D721Med (cell line): ENCODE data around the gene SH3BP4.

ENCODE experiments used
- DNase-seq: peaks from one replicate; pipeline ENCODE4 v3.0.0; 2011; ENCODE audit warnings: low spot score; ENCODE audit not compliant: insufficient read length
- FAIRE-seq: peaks from 2 replicates; lab custom pipeline; 2011; peaks lifted over from hg19 to GRCh38; lab: Jason Lieb, UNC
- CTCF ChIP-seq: IDR thresholded peaks from 2 replicates; pipeline ENCODE4 v1.5.1; 2012; ENCODE audit warnings: mild to moderate bottlenecking, control low read depth; ENCODE audit not compliant: insufficient read depth; ENCODE audit errors: missing control alignments

SH3BP4 gene

GRCh38 chr2:234988491-234988890, 36.7 kb downstream of the SH3BP4 start:
- DNase-seq: no peak
- TF ChIP-seq CTCF: no peak
- FAIRE-seq: no peak

DNA sequence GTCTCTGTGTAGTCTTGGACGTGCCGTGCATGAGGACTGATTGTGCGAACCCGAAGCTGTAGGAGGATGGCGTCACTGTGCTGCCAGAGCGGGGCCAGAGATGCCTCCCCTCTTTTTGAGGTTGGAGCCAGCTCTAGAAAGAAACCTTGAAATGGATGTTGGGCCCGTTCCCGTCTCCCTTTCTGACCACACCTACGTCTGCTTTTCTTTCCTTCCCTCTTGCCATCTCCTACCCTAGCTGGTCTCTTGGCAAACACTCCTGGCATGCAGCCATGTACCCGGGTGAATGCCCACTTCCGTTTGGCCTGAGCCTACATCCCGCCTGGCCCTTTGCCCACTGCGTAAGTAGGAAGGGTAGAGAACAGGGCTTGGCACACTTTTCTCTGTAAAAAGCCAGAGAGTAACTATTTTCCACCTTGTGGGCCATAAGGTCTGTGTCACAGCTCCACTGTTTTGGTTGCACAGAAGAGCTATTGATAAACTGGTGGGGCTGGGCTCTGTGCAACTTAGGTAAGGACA, 37.4 kb downstream of the SH3BP4 start:
- DNase-seq (no peak), FAIRE-seq (no peak)
- no peak for TF ChIP-seq CTCF

DNA sequence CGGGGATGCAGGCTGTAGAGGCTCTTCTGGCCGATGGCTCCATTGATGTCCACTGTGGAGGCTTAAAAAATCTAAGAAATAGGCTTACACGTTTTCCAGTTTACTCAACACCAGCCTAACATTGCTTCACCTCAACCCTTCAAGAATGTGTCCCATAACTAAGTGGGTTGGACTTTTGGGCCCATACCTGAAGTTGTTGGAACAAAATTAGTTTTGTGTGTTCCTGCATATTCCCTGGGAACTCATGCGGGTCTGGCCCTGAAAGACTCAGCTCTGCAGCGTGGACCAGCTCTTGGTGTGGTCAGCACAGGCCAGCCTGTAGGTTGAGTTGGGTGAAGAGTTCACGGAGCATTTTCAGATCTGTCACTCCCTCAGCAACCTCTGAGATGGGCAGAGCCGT, 38.5 kb downstream of the SH3BP4 start:
- no peak for FAIRE-seq
- DNase-seq: no peak
- TF ChIP-seq CTCF: no peak

GRCh38 chr2:234991290-234991689, 39.5 kb downstream of the SH3BP4 start:
- DNase-seq: no peak
- FAIRE-seq: no peak
- no peak for TF ChIP-seq CTCF

GRCh38 chr2:234991793-234992192, 40.0 kb downstream of the SH3BP4 start:
- TF ChIP-seq CTCF: no peak
- FAIRE-seq (no peak), DNase-seq (no peak)

GRCh38 chr2:234992196-234992595, 40.4 kb downstream of the SH3BP4 start:
- no peak for DNase-seq
- TF ChIP-seq CTCF: no peak
- no peak for FAIRE-seq

GRCh38 chr2:234992624-234993349, 41.0 kb downstream of the SH3BP4 start:
- DNase-seq (no peak), FAIRE-seq (no peak)
- TF ChIP-seq CTCF: no peak
